GM13977 (cell line): Measurements from ENCODE around the gene CYP1A1.

Experiments
- DNase-seq: peaks from one replicate; pipeline ENCODE4 v3.0.0; 2012; ENCODE audit warnings: low spot score
- CTCF ChIP-seq: IDR thresholded peaks from 2 replicates; pipeline ENCODE4 v1.5.1; 2012; ENCODE audit warnings: mild to moderate bottlenecking, control low read depth; ENCODE audit not compliant: insufficient read depth; ENCODE audit errors: extremely low read depth, missing control alignments
- in situ Hi-C: fragments of 300-500 bp; cut with MboI; formaldehyde crosslinking; loops from one replicate; pipeline ENCODE4 v1.12.0; 2022; ENCODE audit warnings: low sequenced_read_pairs, low pct_unique_long_range_greater_than_20kb, mixed read lengths, inconsistent platforms; ENCODE audit not compliant: unreplicated experiment

Gene CYP1A1

GRCh38 chr15:74752531-74752930 lies 27.2 kb upstream of the CYP1A1 start:
- no peak for DNase-seq
- in situ Hi-C loops, result no loop called here
- no peak for TF ChIP-seq CTCF

- DNase-seq, result no peak
- in situ Hi-C loops, result no loop called here
- no peak for TF ChIP-seq CTCF
Measured at GRCh38 chr15:74752011-74752410, 26.7 kb upstream of the CYP1A1 start.

- no peak for TF ChIP-seq CTCF
- in situ Hi-C loops, result no loop called here
- DNase-seq, result no peak
Measured at GRCh38 chr15:74750751-74751150, 25.4 kb upstream of the CYP1A1 start.

- no peak for DNase-seq
- no peak for TF ChIP-seq CTCF
- in situ Hi-C loops, result no loop called here
Measured at GRCh38 chr15:74749832-74750231, 24.5 kb upstream of the CYP1A1 start.

- in situ Hi-C loops, result no loop called here
- no peak for DNase-seq
- TF ChIP-seq CTCF, result no peak
Measured at GRCh38 chr15:74748322-74748946, 23.1 kb upstream of the CYP1A1 start, which contains the start of gene CYP1A2. TSS of gene CYP1A2 (plus strand) at chr15:74748845. CDS start at chr15:74749739, 894 bp downstream.

GRCh38 chr15:74746389-74746788 lies 21.1 kb upstream of the CYP1A1 start:
- in situ Hi-C loops, result no loop called here
- DNase-seq, result no peak
- TF ChIP-seq CTCF, result no peak
